ENCODE results near the gene CRYBA1.
"Not testable (repeated sequence)": the region's sequence is repeated elsewhere in the genome, so short reads cannot be mapped to it uniquely, and the experiment has no call there.

The CRYBA1 gene

DNA sequence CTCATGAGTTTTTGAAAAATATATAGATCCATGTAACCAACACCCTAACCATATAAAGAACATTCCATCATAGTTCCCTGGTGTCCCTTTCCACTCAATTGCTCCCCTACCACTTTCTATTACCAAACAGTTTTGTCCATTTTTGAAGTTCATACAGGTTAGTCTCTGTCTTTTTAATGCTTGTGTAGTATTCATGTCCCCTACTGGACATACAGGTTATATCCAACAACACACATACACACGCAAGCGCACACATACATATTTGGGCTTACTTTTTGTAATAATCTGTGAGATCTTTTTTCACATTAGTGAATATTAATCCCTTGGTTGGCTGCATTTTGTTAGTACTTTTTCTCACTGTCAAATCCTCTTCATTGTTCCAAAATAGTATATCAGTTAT is 6.4 kb downstream of the CRYBA1 start:
- DNase-seq (ENCODE audit: low read depth) = peak; percentile 21
- no peak overlapping the region for H3K4me3 ChIP-seq (ENCODE audit: low read depth, low read length)
- no peak for TF ChIP-seq POLR2A (IDR thresholded peaks at IDR 0.05; ENCODE audit: extremely low read depth, insufficient read length)
- TF ChIP-seq, protein P1, sequence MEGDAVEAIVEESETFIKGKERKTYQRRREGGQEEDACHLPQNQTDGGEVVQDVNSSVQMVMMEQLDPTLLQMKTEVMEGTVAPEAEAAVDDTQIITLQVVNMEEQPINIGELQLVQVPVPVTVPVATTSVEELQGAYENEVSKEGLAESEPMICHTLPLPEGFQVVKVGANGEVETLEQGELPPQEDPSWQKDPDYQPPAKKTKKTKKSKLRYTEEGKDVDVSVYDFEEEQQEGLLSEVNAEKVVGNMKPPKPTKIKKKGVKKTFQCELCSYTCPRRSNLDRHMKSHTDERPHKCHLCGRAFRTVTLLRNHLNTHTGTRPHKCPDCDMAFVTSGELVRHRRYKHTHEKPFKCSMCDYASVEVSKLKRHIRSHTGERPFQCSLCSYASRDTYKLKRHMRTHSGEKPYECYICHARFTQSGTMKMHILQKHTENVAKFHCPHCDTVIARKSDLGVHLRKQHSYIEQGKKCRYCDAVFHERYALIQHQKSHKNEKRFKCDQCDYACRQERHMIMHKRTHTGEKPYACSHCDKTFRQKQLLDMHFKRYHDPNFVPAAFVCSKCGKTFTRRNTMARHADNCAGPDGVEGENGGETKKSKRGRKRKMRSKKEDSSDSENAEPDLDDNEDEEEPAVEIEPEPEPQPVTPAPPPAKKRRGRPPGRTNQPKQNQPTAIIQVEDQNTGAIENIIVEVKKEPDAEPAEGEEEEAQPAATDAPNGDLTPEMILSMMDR (IDR thresholded peaks at IDR 0.05; ENCODE audit: low read depth, low read length) = no peak
- no peak for TF ChIP-seq MYC (IDR thresholded peaks at IDR 0.05; ENCODE audit: low read depth, low read length)
- TF ChIP-seq, protein P2, sequence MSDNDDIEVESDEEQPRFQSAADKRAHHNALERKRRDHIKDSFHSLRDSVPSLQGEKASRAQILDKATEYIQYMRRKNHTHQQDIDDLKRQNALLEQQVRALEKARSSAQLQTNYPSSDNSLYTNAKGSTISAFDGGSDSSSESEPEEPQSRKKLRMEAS (IDR thresholded peaks at IDR 0.05; ENCODE audit: low read depth, low read length) = no peak

DNA sequence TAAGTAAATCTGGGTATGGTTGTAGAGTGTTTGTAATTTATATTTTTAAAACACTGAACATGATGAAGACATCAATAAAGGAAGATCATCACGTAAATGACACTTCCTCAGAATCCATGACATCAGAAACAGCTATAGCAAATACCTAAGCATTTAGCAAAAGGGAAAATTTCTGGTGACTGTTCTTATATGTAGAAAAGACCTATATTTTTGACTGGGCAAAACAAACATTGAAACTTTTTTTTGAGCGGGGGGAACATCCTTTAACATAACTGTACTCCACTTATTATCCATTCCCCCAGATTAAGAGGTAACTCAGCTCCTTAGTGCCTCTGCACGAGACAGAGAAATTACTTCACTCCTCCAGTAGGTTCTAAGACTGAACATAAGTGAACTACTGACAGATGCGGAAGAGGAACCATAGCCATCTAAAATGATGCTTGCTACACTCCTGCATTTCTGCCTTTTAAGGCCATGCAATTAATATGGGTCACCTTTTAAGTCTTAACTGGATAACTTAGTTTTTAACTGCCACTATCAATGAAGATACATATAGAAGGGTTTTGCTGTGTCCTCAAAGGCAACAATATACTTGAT is 9.4 kb downstream of the CRYBA1 start:
- TF ChIP-seq POLR2A (IDR thresholded peaks at IDR 0.05; ENCODE audit: extremely low read depth, insufficient read length) (no peak), MYC (IDR thresholded peaks at IDR 0.05; ENCODE audit: low read depth, low read length) (no peak)
- TF ChIP-seq, protein P1 (IDR thresholded peaks at IDR 0.05; ENCODE audit: low read depth, low read length) = no peak
- TF ChIP-seq, protein P2 (IDR thresholded peaks at IDR 0.05; ENCODE audit: low read depth, low read length) = no peak
- no peak for DNase-seq (ENCODE audit: low read depth)
- no peak overlapping the region for H3K4me3 ChIP-seq (ENCODE audit: low read depth, low read length)

DNA sequence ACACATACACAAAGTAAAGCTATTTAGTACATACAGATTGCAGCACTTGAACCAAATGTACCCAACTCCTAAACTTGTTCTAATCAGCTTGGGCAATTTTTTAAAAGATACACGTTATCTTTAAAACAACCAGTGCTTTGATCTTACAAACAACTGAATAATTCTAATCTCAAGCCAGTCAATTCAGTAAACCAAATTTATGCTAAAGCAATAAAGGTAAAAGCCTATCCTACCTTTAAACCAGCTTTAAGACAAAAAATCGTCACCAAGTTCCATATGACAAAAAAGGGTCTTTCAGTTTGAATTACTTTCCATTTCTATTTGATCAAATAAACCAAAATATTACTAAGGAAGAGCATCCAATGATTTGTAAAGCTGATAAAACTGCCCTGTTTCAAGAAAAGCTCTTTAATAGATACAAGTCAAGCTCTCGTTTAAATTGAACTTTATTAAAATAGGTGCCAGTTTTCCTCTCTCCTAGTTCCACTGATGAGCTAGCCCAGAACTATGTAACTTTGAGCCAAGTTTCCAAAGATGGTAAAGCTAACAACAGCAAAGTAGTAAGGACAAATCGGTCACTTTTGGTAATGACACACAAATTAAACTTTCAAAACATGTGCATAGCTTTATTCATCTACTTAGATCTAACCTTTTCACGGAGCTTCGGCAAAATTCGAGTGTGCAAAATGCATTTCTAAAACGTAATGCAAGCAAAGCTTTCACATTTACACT is 10.2 kb downstream of the CRYBA1 start:
- no peak overlapping the region for H3K4me3 ChIP-seq (ENCODE audit: low read depth, low read length)
- DNase-seq (ENCODE audit: low read depth) = no peak
- TF ChIP-seq, protein P2 (IDR thresholded peaks at IDR 0.05; ENCODE audit: low read depth, low read length) = no peak
- TF ChIP-seq POLR2A (IDR thresholded peaks at IDR 0.05; ENCODE audit: extremely low read depth, insufficient read length) = no peak
- no peak for TF ChIP-seq MYC (IDR thresholded peaks at IDR 0.05; ENCODE audit: low read depth, low read length)
- TF ChIP-seq, protein P1 (IDR thresholded peaks at IDR 0.05; ENCODE audit: low read depth, low read length) = no peak

DNA sequence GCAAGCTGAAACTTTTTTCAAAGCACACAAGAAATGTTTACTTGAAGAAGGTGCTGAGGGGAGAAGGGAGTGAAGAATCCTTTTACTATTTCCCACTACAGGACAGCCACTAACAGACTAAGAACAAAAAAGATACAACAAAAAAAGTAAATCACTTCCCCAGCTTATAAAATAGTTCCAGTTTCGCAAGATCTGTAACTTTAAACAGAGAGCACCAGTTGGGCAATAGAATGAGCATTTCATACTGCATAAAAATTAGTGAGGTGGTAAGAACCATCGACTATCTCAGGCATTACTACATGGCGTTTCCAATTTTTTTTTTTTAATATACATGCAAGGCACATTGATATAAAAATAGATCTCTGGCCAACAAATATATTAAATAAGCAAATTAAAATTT is 11.1 kb downstream of the CRYBA1 start:
- peak; percentile 53 for DNase-seq (ENCODE audit: low read depth)

DNA sequence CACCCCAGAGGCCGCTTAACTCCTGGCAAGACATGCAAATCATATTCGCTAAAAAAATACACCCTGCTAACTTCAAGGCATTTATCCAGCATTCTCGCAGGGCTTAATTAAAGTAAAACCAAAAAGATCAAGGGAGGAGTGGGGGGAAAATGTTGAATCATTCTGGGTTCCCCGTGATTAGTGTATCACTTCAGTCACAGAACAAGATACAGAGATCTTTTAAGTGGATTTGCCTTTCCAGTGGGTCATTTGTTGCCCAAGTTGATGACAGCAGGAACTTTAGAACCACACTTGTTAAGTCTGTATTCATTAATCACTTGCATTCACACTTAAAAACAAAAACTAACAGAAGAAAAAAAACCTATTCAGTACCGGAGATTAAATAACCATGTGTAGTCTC is 17.3 kb downstream of the CRYBA1 start:
- TF ChIP-seq MYC (IDR thresholded peaks at IDR 0.05; ENCODE audit: low read depth, low read length) (no peak), POLR2A (IDR thresholded peaks at IDR 0.05; ENCODE audit: extremely low read depth, insufficient read length) (no peak)
- TF ChIP-seq, protein P1 (IDR thresholded peaks at IDR 0.05; ENCODE audit: low read depth, low read length) = no peak
- TF ChIP-seq, protein P2 (IDR thresholded peaks at IDR 0.05; ENCODE audit: low read depth, low read length) = no peak
- DNase-seq (ENCODE audit: low read depth) = no peak

More for the DNA sequence above, 11.1 kb downstream of the CRYBA1 start:
- TF ChIP-seq, protein P1 (IDR thresholded peaks at IDR 0.05; ENCODE audit: low read depth, low read length) = no peak
- TF ChIP-seq, protein P2 (IDR thresholded peaks at IDR 0.05; ENCODE audit: low read depth, low read length) = no peak
- no peak for TF ChIP-seq MYC (IDR thresholded peaks at IDR 0.05; ENCODE audit: low read depth, low read length)
- TF ChIP-seq POLR2A (IDR thresholded peaks at IDR 0.05; ENCODE audit: extremely low read depth, insufficient read length) = no peak
- no peak overlapping the region for H3K4me3 ChIP-seq (ENCODE audit: low read depth, low read length)

DNA sequence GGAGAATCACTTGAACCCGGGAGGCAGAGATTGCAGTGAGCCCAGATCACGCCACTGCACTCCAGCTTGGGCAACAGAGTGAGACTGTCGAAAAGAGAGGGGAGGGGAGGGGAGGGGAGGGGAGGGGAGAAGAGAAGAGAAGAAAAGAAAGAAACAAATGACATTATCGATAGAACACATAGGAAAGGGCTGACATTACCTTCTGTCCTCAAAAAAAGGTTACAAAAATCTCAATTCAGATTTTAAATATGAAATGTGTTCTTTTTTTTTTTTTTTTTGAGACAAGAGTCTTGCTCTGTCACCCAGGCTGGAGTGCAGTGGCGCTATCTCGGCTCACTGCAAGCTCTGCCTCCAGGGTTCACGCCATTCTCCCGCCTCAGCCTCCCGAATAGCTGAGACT is 25.3 kb downstream of the CRYBA1 start:
- DNase-seq (ENCODE audit: low read depth); H3K4me3 ChIP-seq (ENCODE audit: low read depth, low read length): not testable (repeated sequence)

More for the DNA sequence above, 17.3 kb downstream of the CRYBA1 start:
- no peak overlapping the region for H3K4me3 ChIP-seq (ENCODE audit: low read depth, low read length)

All from NB4 (cell line).